ENCODE data around the gene ASB15. TPM values are rescaled to one million over a fixed set of nuclear protein-coding genes. Genes with fewer than 3 reads are reported as not detected.

Gene ASB15
- total RNA-seq, 1 donor: not detected

- H3K4me3 ChIP-seq (ENCODE audit: low read depth, low read length): no peak overlapping the region
- no peak for DNase-seq (ENCODE audit: low read depth)
- TF ChIP-seq, protein P1, sequence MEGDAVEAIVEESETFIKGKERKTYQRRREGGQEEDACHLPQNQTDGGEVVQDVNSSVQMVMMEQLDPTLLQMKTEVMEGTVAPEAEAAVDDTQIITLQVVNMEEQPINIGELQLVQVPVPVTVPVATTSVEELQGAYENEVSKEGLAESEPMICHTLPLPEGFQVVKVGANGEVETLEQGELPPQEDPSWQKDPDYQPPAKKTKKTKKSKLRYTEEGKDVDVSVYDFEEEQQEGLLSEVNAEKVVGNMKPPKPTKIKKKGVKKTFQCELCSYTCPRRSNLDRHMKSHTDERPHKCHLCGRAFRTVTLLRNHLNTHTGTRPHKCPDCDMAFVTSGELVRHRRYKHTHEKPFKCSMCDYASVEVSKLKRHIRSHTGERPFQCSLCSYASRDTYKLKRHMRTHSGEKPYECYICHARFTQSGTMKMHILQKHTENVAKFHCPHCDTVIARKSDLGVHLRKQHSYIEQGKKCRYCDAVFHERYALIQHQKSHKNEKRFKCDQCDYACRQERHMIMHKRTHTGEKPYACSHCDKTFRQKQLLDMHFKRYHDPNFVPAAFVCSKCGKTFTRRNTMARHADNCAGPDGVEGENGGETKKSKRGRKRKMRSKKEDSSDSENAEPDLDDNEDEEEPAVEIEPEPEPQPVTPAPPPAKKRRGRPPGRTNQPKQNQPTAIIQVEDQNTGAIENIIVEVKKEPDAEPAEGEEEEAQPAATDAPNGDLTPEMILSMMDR (IDR thresholded peaks at IDR 0.05; ENCODE audit: insufficient read depth, low read length): no peak
Measured at GRCh38 chr7:123640583-123640982, 39.0 kb downstream of the ASB15 start.

DNA sequence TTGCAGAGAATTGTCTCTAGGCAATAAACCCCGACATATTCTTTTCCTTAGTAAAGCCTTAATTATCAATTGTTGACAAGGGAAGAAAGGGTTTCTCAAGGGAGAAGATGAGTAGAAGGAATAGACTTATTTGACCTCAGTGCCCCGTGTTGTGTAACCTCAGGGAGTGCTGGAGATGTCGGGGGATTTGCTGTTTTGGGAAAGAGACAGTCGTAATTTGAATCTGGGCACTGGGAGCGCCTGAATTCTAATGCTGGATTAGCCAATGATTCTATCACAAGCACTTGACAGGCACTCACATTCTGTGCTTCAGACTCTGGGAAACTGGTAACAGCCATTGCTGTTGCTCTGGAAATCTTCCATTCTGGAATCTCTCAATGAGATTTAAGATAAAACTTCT, 40.3 kb downstream of the ASB15 start:
- no peak for DNase-seq (ENCODE audit: low read depth)
- TF ChIP-seq, protein P1 (IDR thresholded peaks at IDR 0.05; ENCODE audit: insufficient read depth, low read length): no peak
- H3K4me3 ChIP-seq (ENCODE audit: low read depth, low read length): no peak overlapping the region

DNA sequence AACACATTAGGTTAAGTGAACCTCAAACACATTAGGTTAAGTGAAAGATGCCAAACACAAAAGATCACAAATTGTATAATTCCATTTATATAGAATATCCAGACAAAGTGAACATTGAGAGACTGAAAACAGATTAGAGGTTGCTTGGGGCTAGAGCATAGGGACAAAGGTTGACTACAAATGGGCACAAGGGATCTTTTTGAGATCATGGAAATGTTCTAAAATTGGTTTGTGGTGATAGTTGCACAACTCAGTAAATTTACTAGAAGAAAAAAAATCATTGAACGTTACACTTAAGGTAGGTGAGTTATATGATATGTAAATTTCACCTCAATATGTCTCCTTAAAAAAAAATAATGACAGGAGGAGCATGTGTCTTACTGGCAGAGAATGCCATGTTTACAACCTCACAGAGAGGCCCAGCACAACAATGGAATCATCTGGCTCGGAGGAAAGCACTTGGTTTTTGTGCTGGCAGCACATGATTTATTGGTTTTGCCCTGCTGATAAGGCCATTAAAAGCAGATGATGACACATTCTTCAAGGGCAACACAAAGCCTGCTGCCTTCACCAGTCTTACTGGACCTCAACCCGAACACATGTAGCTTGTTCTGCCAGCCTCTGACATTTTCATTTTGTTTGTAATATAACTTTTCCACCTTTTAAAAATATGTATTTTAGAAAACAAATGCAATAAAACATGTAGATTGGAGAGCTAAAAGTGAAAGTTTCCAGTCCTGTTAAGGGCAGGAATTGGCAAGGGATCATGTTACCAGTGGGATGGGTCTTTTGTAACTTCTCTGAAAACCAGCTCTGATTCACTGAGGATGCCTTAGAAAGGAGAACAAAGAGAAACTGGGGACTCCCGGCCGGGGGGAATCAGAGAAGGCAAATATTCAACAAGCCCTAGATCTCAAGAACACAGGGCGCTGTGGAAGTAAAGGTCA, 42.1 kb downstream of the ASB15 start:
- TF ChIP-seq, protein P1 (IDR thresholded peaks at IDR 0.05; ENCODE audit: insufficient read depth, low read length): no peak
- peak; percentile 87 for DNase-seq (ENCODE audit: low read depth)

GRCh38 chr7:123645516-123645915, 43.9 kb downstream of the ASB15 start:
- H3K4me3 ChIP-seq (ENCODE audit: low read depth, low read length): no peak overlapping the region
- TF ChIP-seq, protein P1 (IDR thresholded peaks at IDR 0.05; ENCODE audit: insufficient read depth, low read length): no peak
- DNase-seq (ENCODE audit: low read depth): peak; percentile 25

More for the DNA sequence above, 42.1 kb downstream of the ASB15 start:
- peak overlapping the region; percentile 49 for H3K4me3 ChIP-seq (ENCODE audit: low read depth, low read length)

DNA sequence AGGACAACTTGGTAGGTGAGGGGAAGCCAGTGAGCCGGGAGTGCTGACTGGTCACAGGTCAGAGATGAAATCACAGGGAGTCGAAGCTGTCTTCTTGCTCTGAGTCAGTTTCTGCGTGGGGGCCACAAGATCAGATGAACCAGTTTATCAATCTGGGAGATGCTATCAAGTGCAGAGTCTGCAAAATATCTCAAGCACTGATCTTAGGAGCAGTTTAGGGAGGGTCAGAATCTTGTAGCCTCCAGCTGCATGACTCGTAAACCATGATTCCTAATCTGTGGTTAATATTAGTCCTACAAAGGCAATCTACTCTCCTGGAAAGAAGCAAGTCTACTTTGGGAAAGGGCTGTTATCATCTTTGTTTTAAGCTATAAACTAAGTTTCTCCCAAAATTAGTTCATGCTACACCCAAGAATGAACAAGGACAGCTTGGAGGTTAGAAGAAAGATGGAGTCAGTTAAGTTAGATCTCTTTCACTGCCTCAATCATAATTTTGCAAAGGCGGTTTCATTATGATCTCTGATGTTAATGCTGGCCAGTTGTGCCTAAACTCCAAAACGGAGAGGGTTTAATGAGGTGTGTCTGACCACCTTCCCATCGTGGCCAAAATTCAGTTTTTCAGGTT, 45.6 kb downstream of the ASB15 start:
- H3K4me3 ChIP-seq (ENCODE audit: low read depth, low read length): no peak overlapping the region
- TF ChIP-seq, protein P1 (IDR thresholded peaks at IDR 0.05; ENCODE audit: insufficient read depth, low read length): no peak
- DNase-seq (ENCODE audit: low read depth): peak; percentile 32

DNA sequence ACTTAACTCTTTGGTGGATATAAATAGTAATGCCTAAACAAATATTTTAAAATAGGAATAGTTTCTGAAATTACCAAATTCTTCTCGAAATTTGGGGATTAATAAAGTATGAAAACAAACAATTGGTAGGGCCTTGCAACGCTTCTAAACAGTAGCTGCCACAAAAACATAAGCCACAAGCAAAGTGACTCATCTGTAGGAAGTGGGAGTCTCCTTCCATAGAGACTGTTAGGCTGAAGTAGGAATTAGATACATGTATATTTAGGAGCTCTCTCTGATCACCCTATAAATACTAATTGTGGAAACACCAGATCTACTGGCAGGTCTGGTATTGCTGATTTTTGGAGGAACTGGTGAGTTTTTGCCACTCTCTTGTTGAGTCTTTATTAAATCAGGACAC, 48.3 kb downstream of the ASB15 start:
- no peak overlapping the region for H3K4me3 ChIP-seq (ENCODE audit: low read depth, low read length)
- TF ChIP-seq, protein P1 (IDR thresholded peaks at IDR 0.05; ENCODE audit: insufficient read depth, low read length): no peak
- DNase-seq (ENCODE audit: low read depth): no peak

All from fibroblast of the aortic adventitia (primary cell).